Hepatocyte (in vitro differentiated cells): Measurements from ENCODE around the gene TOMM5. TPM values are rescaled to one million over a fixed set of nuclear protein-coding genes. Genes with fewer than 3 reads are reported as not detected.

Experiments used
- DNase-seq: peaks from one replicate; pipeline ENCODE4 v3.0.0-alpha.2; 2016; ENCODE audit warnings: low spot score
- H2AFZ ChIP-seq: fragments of 200-600 bp; sonication (generic); 2 replicates; pipeline ENCODE4 v1.6.0; 2016; ENCODE audit warnings: antibody characterized with exemption, mild to moderate bottlenecking
- H3K27ac ChIP-seq: fragments of 200-600 bp; sonication (generic); 2 replicates; pipeline ENCODE4 v1.5.1; 2016; ENCODE audit warnings: mild to moderate bottlenecking
- H3K27me3 ChIP-seq: fragments of 200-600 bp; sonication (generic); 2 replicates; pipeline ENCODE4 v1.6.1; 2016
- H3K36me3 ChIP-seq: fragments of 200-600 bp; sonication (generic); replicated peaks from 2 replicates; pipeline ENCODE4 v1.5.1; 2016; ENCODE audit warnings: low read depth; ENCODE audit not compliant: insufficient read depth
- H3K4me1 ChIP-seq: fragments of 200-600 bp; sonication (generic); 2 replicates; pipeline ENCODE4 v1.5.1; 2016; ENCODE audit warnings: mild to moderate bottlenecking, moderate library complexity; ENCODE audit not compliant: insufficient read depth
- H3K4me2 ChIP-seq: fragments of 200-600 bp; sonication (generic); 2 replicates; pipeline ENCODE4 v1.6.0; 2016
- H3K4me3 ChIP-seq: fragments of 200-600 bp; sonication (generic); 2 replicates; pipeline ENCODE4 v1.5.1; 2016; ENCODE audit warnings: mild to moderate bottlenecking
- H3K79me2 ChIP-seq: fragments of 200-600 bp; sonication (generic); 2 replicates; pipeline ENCODE4 v1.6.0; 2017; ENCODE audit warnings: mild to moderate bottlenecking
- H3K9me2 ChIP-seq: fragments of 200-600 bp; sonication (generic); replicated peaks from 2 replicates; pipeline ENCODE4 v1.6.0; 2017; ENCODE audit warnings: mild to moderate bottlenecking; ENCODE audit not compliant: insufficient read depth
- H3K9me3 ChIP-seq: fragments of 200-600 bp; sonication (generic); 2 replicates; pipeline ENCODE4 v1.5.1; 2016; ENCODE audit warnings: low read depth, mild to moderate bottlenecking
- H4K20me1 ChIP-seq: fragments of 200-600 bp; sonication (generic); 2 replicates; pipeline ENCODE4 v1.6.0; 2016; ENCODE audit warnings: mild to moderate bottlenecking; ENCODE audit not compliant: insufficient read depth, poor library complexity, severe bottlenecking
- CTCF ChIP-seq: fragments of 200-600 bp; sonication (generic); IDR thresholded peaks from 2 replicates; pipeline ENCODE4 v1.5.1; 2016; ENCODE audit warnings: antibody characterized with exemption, mild to moderate bottlenecking; ENCODE audit not compliant: poor library complexity
- EZH2 ChIP-seq: fragments of 200-600 bp; sonication (generic); IDR thresholded peaks from 2 replicates; pipeline ENCODE4 v1.6.1; 2016; ENCODE audit warnings: antibody characterized with exemption, mild to moderate bottlenecking, borderline replicate concordance
- EZH2phosphoT487 ChIP-seq: fragments of 200-600 bp; sonication (generic); IDR thresholded peaks from one replicate; pipeline ENCODE4 v1.6.1; 2018; ENCODE audit warnings: antibody characterized with exemption, mild to moderate bottlenecking, low read depth, moderate library complexity; ENCODE audit not compliant: unreplicated experiment, severe bottlenecking
- WGBS: methylation state at CpG from one replicate; pipeline ENCODE4 v1.1.6; 2016; ENCODE audit warnings: low lambda C conversion rate; ENCODE audit errors: missing lambda C conversion rate; 5-methylcytosine and 5-hydroxymethylcytosine counted together
- polyA plus RNA-seq: library from polyadenylated mRNA; unstranded; fragments of >200 nt; fragmentation: Nextera tagmentation; extraction: Ambion mirVana; gene quantifications from 2 replicates; pipeline ENCODE4 v1.2.1, GENCODE V29; 2016
- total RNA-seq: library from RNA; depleted of rRNA; stranded (reverse); fragments of >200 nt; gene quantifications from 2 replicates; pipeline ENCODE4 v1.2.3, GENCODE V29; 2014

Gene TOMM5
- total and polyA plus RNA-seq, 2 experiments from 2014 or later: 187 to 283 TPM

GRCh38 chr9:37575921-37576721 lies 16.3 kb downstream of the TOMM5 start, which contains the start of gene FBXO10:
Gene FBXO10 (minus strand): TSS chr9:37576380. CDS start chr9:37541768, 34,612 bp downstream.
- Histone ChIP-seq H2AFZ (peak within 1 kb of the TSS; percentile 85), H3K27me3 (no peaks in the 10 kb centered on the region), H3K4me2 (peak within 1 kb of the TSS; percentile 95), H3K27ac (peak within 1 kb of the TSS; percentile 90), H4K20me1 (no peaks in the 10 kb centered on the region), H3K4me3 (peak within 1 kb of the TSS; percentile 87), H3K4me1 (peaks cover 11% of the 10 kb centered on the region), H3K79me2 (peaks cover 20% of the 10 kb centered on the region), H3K36me3 (no peaks in the 10 kb centered on the region), H3K9me3 (no peaks in the 10 kb centered on the region), H3K9me2 (no peaks in the 10 kb centered on the region)
- under 1% methylated on average over 69 of the region's 81 CpGs for WGBS
- peak; percentile 91 for DNase-seq
- TF ChIP-seq EZH2phosphoT487 (no peak), EZH2 (no peak), CTCF (no peak)

GRCh38 chr9:37575511-37575914 lies 16.9 kb downstream of the TOMM5 start:
- no peak for DNase-seq
- 5% methylated on average over 5 of the region's 5 CpGs for WGBS
- H3K4me3 ChIP-seq: peak overlapping the region; percentile 87

GRCh38 chr9:37575001-37575400 lies 17.4 kb downstream of the TOMM5 start:
- 38% methylated on average over 5 of the region's 5 CpGs for WGBS
- no peaks in the 10 kb centered on the region for H3K9me2 ChIP-seq

More at GRCh38 chr9:37575511-37575914, 16.9 kb downstream of the TOMM5 start:
- H3K4me2 ChIP-seq: peak overlapping the region; percentile 95
- H2AFZ ChIP-seq: peak overlapping the region; percentile 85
- no peaks in the 10 kb centered on the region for H3K27me3 ChIP-seq
- no peaks in the 10 kb centered on the region for H3K9me3 ChIP-seq
- H3K36me3 ChIP-seq: no peaks in the 10 kb centered on the region
- H3K9me2 ChIP-seq: no peaks in the 10 kb centered on the region
- peaks cover 11% of the 10 kb centered on the region for H3K4me1 ChIP-seq
- H3K27ac ChIP-seq: peak overlapping the region; percentile 90
- H4K20me1 ChIP-seq: no peaks in the 10 kb centered on the region
- H3K79me2 ChIP-seq: peaks cover 22% of the 10 kb centered on the region
- TF ChIP-seq CTCF: no peak
- TF ChIP-seq EZH2phosphoT487: no peak
- TF ChIP-seq EZH2: no peak

More at GRCh38 chr9:37575001-37575400, 17.4 kb downstream of the TOMM5 start:
- Histone ChIP-seq H3K36me3 (no peaks in the 10 kb centered on the region), H3K4me1 (peaks cover 11% of the 10 kb centered on the region), H3K27me3 (no peaks in the 10 kb centered on the region), H4K20me1 (no peaks in the 10 kb centered on the region), H3K79me2 (peaks cover 25% of the 10 kb centered on the region), H3K9me3 (no peaks in the 10 kb centered on the region), H3K4me2 (peak overlapping the region; percentile 95), H3K27ac (peak overlapping the region; percentile 90), H2AFZ (no peak overlapping the region), H3K4me3 (peak overlapping the region; percentile 87)
- no peak for TF ChIP-seq EZH2phosphoT487
- TF ChIP-seq CTCF: no peak
- no peak for TF ChIP-seq EZH2
- DNase-seq: no peak
